Globus pallidus (tissue), 1 donor: ENCODE data around the gene SSR1.
A peak's percentile ranks its signal among the peaks of the same experiment; 100 is the strongest.
"Not testable (repeated sequence)": the region's sequence is repeated elsewhere in the genome, so short reads cannot be mapped to it uniquely, and the experiment has no call there.

Experiments
- DNase-seq: peaks from one replicate; pipeline ENCODE4 v3.0.0-alpha.2; 2015; ENCODE audit warnings: low spot score

SSR1 gene

GRCh38 chr6:7276199-7276524, 36.8 kb downstream of the SSR1 start:
- no peak for DNase-seq

GRCh38 chr6:7274525-7274924, 38.5 kb downstream of the SSR1 start:
- DNase-seq, result not testable (repeated sequence)

- DNase-seq, result no peak
Measured at GRCh38 chr6:7273709-7274108, 39.3 kb downstream of the SSR1 start.

- DNase-seq, result no peak
Measured at GRCh38 chr6:7271205-7271534, 41.8 kb downstream of the SSR1 start.

GRCh38 chr6:7270320-7271204, 42.4 kb downstream of the SSR1 start:
- no peak for DNase-seq

GRCh38 chr6:7269816-7270215, 43.2 kb downstream of the SSR1 start:
- no peak for DNase-seq

- no peak for DNase-seq
Measured at GRCh38 chr6:7268816-7269555, 44.0 kb downstream of the SSR1 start.

GRCh38 chr6:7268362-7268761, 44.6 kb downstream of the SSR1 start:
- no peak for DNase-seq

GRCh38 chr6:7267466-7268091, 45.4 kb downstream of the SSR1 start:
- DNase-seq, result no peak

- no peak for DNase-seq
Measured at GRCh38 chr6:7267071-7267465, 45.9 kb downstream of the SSR1 start.

- not testable (repeated sequence) for DNase-seq
Measured at GRCh38 chr6:7265385-7265726, 47.6 kb downstream of the SSR1 start.

- no peak for DNase-seq
Measured at GRCh38 chr6:7264686-7265384, 48.2 kb downstream of the SSR1 start.

- no peak for DNase-seq
Measured at GRCh38 chr6:7264041-7264440, 49.0 kb downstream of the SSR1 start.

GRCh38 chr6:7263519-7263805, 49.5 kb downstream of the SSR1 start:
- not testable (repeated sequence) for DNase-seq

GRCh38 chr6:7262746-7263518, 50.1 kb downstream of the SSR1 start:
- no peak for DNase-seq

- no peak for DNase-seq
Measured at GRCh38 chr6:7261852-7262461, 51.0 kb downstream of the SSR1 start.

- peak; percentile 80 for DNase-seq
Measured at GRCh38 chr6:7261032-7261841, 51.8 kb downstream of the SSR1 start.

- no peak for DNase-seq
Measured at GRCh38 chr6:7260291-7261031, 52.5 kb downstream of the SSR1 start.

- no peak for DNase-seq
Measured at GRCh38 chr6:7258231-7258763, 54.7 kb downstream of the SSR1 start.
